HL-60/S4 (cell line): ENCODE data around the gene SPECC1.
"Not testable (repeated sequence)": the region's sequence is repeated elsewhere in the genome, so short reads cannot be mapped to it uniquely, and the experiment has no call there.

Source experiments
- in situ Hi-C: fragments of 300-500 bp; cut with MboI; formaldehyde crosslinking; loops from 2 replicates; pipeline ENCODE4 v1.14.3; 2022; ENCODE audit warnings: low sequenced_read_pairs

Gene SPECC1

DNA sequence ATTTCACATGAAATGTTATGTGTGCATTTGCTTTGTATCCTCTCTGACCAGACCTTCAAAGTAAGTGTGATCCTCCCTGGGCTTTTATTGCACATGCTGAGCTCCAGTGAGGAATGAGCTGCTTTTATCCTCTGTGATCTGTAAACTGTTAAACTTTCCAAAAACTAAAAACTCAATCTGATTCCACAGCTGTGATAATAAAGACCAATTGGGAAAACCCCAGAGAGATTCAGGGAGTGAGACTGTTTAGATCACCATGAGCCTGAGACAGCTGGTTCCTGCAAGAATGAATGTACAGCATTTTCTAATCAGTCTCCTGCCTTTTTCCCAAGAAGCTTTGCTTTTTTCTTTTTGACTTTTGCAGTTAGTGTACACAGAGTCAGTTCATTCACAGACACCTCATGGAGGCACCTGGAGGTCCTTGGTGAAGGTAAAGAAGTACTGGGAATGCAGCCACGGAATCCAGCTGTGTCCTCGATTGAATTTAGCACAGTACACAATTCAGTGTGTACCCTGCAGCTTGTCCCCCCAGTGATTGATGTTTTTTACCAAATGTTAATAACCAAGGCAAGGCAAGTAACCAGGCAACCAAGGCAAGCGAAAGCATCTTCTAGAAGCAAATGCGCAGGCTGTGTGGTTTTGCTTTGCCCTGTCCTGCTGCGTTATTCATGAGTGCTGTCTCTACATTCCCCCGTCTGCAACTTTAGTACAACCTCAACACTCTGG lies 275.6 kb downstream of the SPECC1 start:
- in situ Hi-C loops, result no loop called here

DNA sequence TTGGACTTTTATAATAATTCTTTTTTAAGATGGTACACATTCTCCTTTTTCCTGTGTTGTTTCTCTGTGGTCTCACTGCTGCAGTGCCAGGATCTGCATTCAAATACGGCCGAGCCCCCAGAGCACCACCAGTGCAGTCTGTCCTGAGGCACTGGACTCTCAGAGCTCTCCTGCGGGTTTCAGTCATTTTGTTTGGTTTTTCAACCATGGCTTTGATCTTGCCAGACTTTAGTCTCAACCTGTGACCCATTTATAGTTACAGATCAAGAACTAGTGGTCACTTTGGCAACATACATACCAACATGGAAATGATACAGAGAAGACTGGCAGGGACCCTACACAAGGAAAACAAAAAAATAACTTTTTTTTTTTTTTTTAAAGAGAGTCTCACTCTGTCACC lies 280.8 kb downstream of the SPECC1 start:
- in situ Hi-C loops, result no loop called here

DNA sequence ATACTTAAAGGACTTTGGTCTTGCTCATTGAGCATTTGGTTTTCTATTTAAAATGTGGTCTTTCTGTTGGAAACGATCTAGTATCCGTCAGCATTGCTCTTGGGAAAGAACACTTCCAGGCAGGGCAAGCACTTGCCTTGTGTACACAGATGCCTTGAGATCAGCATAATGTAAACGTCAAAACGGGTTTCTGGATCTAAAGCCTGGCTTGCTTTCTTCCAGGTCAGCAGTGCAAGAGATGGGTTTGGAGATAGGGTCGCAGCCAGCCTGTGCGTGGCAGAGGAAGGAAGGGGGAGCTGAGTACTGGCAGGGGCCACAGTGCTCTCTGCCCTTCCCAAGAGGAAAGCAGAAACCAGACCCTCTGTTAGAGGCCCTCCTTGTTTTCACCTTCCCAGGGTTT lies 282.7 kb downstream of the SPECC1 start:
- in situ Hi-C loops, result no loop called here

- in situ Hi-C loops, result no loop called here
These were observed 284.3 kb downstream of the SPECC1 start for GRCh38 chr17:20293501-20293900.

- in situ Hi-C loops, result no loop called here
These were observed 285.0 kb downstream of the SPECC1 start for GRCh38 chr17:20294120-20294519.

- in situ Hi-C loops, result no loop called here
These were observed 289.9 kb downstream of the SPECC1 start for GRCh38 chr17:20299013-20299412.

DNA sequence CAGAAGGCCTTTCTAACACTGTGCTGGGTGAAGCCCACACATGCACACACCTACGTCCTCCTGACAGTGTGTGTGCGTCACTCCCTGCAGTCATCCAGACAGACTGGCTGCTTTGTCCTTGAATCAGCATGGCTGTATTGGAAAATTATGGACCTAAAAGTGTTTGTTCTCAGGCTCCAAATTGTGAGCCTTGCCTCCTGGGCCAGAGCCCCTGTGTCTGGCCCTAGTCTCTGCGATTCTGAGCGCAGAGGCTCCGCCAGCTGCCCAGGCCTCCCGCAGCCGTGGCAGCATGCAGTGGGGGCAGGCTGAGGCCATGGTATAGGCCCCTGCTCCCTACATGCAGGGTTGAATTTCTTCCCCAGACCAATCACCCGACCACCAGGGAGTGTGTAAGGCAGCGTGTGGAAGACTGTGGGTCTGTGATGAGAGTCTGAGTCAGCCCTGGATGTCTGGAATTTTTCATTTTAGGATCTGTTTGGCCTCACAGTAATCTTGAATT lies 291.3 kb downstream of the SPECC1 start:
- in situ Hi-C loops, result loop anchor here (25.0 kb wide), 1 partner anchor 313 kb away; the partner anchor contains the start of gene AKAP10

GRCh38 chr17:20302246-20302917 lies 293.2 kb downstream of the SPECC1 start:
- in situ Hi-C loops, result loop anchor here (25.0 kb wide), 1 partner anchor 315 kb away; the partner anchor contains the start of gene AKAP10

DNA sequence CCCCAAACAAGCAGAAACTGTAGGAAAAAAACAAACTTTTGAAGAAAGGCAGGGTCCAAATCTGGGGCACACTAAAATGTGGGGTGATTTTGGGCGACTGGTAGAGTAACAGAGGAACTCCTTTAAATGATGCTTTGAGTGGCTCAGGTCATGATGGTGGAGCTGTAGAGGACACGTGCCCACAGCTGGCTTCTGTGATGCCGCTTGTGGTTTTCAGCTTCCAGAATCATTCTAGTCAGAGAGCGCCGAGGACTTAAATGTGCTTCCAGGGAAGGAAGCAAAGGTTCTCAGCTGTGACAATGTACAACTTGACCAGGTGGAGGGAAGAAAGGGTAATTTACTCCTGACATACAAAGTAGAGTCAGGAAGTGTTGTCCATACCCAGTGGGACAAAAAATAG lies 295.8 kb downstream of the SPECC1 start:
- in situ Hi-C loops, result loop anchor here (25.0 kb wide), 1 partner anchor 318 kb away; the partner anchor contains the start of gene AKAP10

DNA sequence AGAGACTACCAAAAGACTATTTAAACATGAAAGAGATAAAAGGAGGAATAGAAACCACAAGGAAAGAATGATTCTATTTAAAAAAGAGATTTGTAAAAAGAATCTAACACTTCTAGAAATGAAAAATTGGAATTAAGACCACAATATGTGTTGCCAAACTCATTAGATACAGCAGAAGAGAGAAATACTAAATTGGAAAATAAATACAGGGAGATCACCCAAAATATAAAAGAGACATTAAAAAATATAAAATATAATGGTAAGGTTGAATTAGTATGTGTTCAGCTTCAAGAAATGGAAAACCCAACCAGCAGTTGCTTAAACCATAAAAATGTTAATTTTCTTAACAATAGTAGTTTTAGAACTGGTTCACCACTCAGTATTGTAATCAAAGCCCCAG lies 297.8 kb downstream of the SPECC1 start:
- in situ Hi-C loops, result loop anchor here (25.0 kb wide), 1 partner anchor 320 kb away; the partner anchor contains the start of gene AKAP10

DNA sequence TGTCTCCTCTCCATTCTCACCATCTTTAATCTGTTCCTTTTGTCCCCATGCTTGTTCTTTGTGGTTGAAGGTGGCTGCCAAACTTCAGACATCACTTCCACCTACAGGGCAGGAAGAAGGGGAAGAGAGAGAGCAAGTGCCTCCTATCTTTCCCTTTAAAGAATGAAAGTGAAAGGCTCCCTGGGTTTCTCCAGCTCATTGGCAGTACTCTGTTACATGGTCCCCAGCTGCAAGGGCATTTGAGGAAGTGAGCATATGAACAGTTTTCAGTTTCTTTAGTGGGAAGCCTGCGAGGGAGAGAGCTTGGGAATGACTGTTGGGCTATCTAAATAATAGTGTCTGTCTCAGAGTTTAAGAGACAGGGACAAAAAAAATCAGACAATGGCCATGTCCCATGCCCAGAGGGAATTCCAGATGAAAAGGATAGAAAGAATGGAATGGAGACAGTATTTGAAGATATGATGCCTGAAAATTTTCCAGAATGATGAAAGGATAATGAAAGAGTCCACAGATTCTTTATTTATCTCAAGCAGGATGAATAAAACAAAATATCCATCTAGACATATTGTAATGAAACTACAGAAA lies 298.3 kb downstream of the SPECC1 start:
- in situ Hi-C loops, result loop anchor here (25.0 kb wide), 1 partner anchor 320 kb away; the partner anchor contains the start of gene AKAP10

DNA sequence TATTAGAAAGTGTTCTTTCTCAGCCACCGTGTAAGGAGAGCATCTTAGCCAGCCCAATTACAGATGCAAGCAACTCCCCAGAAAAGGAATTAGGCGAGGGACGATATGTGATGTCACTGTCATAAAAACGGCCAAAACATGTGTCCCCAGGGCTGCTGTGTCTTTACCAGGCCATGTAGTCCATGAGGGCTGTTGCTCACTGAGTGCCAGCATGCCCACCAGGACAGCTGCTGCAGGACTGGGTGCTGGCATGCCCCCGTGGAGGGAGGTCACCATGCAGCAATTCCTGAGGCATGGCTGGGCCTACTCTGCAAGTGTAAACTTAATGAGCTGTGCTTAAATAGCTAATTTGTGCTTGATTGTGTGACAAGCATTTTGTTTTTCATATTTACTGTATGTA lies 301.3 kb downstream of the SPECC1 start:
- in situ Hi-C loops, result loop anchor here (25.0 kb wide), 1 partner anchor 323 kb away; the partner anchor contains the start of gene AKAP10

DNA sequence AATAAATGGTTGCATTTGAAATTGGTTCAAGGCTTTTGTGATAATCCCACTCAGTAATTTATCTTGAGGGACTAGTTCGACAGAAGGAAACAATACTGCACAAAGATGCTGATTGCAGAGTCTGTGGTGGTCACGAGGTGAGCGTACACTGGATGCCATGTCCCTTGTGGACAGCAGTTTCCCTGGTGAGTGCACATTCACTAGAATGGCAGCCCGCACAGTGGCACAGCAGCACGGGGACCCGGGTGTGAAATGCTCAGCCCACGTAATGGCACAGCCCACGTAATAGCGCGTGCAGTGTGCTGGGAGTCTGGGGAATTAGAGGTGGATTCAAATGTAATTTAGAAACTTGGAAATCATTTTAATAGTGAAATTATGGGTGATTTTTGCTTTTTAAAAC lies 304.1 kb downstream of the SPECC1 start:
- in situ Hi-C loops, result loop anchor here (25.0 kb wide), 1 partner anchor 326 kb away; the partner anchor contains the start of gene AKAP10

GRCh38 chr17:20313891-20314290 lies 304.7 kb downstream of the SPECC1 start:
- in situ Hi-C loops, result loop anchor here (25.0 kb wide), 1 partner anchor 327 kb away; the partner anchor contains the start of gene AKAP10

- in situ Hi-C loops, result loop anchor here (25.0 kb wide), 1 partner anchor 328 kb away; the partner anchor contains the start of gene AKAP10
These were observed 305.7 kb downstream of the SPECC1 start for GRCh38 chr17:20314834-20315233.

DNA sequence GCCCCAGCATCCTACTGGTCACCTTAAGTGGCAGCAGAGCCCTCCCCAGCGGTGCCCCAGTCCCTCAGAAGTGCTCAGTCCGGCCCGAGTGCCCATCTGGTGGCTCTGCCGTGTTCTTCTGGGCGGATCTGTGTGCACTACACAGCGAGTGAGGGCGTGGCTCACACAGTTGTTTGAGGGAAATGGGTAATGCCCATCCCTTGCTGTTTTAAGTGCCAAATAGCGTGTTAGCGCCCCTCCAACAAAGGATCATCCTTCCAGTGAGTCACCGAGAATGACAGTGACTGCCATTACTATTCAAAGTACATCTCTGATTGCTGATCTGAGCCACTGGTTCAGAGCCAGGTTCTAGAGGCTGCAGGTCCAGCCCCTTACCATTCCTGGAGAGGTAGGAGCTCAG lies 306.2 kb downstream of the SPECC1 start:
- in situ Hi-C loops, result loop anchor here (25.0 kb wide), 1 partner anchor 328 kb away; the partner anchor contains the start of gene AKAP10

GRCh38 chr17:20315821-20316220 lies 306.7 kb downstream of the SPECC1 start:
- in situ Hi-C loops, result loop anchor here (25.0 kb wide), 1 partner anchor 329 kb away; the partner anchor contains the start of gene AKAP10

DNA sequence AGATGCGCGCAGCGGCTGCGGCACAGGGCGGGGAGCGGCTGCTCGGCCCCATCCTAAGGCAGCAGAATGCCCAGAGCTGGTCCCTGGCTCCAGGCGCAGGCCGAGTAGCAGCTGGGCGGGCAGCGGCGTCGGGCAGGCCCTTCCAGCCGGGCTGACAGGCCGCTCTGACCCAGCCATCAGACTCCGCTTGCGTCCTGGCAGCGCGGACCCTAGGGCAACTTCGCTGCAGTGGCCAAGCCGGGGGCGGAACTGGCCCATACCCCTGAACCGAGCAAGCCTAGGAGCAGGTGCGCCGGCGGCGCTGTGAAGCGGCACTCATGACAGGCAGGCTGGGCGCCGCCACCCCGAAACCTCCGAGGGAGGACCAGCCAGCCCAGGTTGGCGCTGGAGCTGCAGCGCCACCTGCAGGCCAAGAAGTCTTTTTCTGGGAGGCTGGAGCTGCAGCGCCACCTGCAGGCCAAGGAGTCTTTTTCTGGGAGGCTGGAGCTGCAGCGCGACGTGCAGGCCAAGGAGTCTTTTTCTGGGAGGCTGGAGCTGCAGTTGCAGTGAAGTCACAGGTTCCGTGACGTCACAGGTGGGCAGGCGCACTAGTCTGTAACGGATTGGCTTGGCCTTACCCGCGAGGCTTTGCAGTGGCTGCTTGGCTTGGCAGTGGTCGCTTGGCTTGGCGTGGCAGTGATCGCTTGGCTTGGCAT lies 311.5 kb downstream of the SPECC1 start:
- in situ Hi-C loops, result loop anchor here (25.0 kb wide), 1 partner anchor 333 kb away; the partner anchor contains the start of gene AKAP10

DNA sequence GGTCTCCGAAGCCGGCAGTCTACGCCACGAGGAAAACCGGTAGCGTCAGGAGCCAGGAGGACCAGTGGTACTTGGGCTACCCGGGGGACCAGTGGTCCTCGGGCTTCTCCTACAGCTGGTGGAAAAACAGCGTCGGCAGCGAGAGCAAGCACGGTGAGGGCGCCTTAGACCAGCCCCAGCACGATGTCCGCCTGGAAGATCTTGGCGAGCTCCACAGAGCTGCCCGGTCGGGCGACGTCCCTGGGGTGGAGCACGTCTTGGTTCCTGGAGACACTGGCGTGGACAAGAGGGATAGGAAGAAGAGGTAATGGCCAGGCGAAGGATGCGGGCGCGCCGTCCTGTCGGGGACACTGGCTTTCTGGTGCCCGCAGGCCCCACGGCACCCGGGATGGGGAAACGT lies 312.2 kb downstream of the SPECC1 start:
- in situ Hi-C loops, result loop anchor here (25.0 kb wide), 1 partner anchor 334 kb away; the partner anchor contains the start of gene AKAP10

DNA sequence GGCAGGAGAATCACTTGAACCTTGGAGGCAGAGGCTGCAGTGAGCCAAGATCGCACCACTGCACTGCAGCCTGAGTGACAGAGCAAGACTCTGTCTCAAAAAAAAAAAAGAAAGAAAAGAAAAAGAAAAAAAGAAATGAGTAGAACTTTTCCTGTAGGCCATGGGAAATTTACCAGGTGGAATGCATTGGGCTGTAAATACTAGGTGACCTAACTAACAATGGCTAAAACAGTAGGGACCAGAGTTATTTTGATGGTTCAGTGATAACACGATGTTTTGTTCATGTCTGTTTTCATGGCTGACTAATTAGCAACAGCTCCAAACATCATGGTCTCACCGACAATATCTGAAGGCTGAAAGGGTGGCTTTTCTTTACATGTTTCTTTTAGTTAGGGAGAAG lies 318.6 kb downstream of the SPECC1 start:
- in situ Hi-C loops, result not testable (repeated sequence)
